HCEC 1CT (cell line): ENCODE results near the gene MYB.
"Not testable (repeated sequence)": the region's sequence is repeated elsewhere in the genome, so short reads cannot be mapped to it uniquely, and the experiment has no call there.

Experiments used
- DNase-seq: peaks from one replicate; pipeline ENCODE4 v3.0.0-alpha.2; 2017

The MYB gene

DNA sequence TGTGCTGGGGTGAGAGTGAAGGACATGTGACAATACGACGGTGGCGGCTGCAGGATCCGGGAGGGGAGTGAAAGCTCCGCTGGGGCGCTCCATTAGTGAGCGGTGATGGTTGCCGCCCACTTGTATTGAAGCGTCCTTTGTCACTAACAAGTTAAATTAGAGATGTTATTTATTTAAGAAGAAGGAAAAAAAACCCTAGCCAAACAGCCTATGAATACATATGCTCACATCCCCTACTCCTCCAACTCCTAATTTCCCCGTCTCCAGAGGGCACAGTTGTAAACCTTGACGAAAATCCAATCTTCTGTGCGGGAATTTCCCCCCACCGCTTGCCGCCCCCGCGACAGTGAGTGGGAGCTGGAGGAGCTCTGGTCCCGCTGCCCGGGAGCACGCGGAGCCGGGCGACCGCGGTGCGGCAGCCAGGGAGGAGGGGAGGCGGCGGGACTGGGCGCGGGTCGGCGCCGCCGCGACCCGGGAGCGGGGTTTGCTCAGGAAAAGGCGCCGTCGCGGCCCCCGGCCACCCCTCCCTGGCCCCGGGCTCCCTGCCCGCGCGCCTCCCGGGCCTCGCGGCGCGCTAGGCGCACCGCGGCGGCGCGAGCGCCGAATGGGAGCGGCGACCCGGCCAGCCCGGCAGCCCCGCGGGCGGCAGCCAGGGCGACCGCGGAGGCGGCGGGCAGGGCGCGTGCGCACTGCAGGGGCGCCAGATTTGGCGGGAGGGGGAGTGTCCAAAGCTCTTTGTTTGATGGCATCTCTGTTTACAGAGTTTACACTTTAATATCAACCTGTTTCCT is at the start of gene MYB:
Gene MYB (plus strand): TSS at position 767 of the 791 bp plus-strand sequence. CDS start 206 bp downstream, outside the sequence.
- DNase-seq: peak; percentile 53

DNA sequence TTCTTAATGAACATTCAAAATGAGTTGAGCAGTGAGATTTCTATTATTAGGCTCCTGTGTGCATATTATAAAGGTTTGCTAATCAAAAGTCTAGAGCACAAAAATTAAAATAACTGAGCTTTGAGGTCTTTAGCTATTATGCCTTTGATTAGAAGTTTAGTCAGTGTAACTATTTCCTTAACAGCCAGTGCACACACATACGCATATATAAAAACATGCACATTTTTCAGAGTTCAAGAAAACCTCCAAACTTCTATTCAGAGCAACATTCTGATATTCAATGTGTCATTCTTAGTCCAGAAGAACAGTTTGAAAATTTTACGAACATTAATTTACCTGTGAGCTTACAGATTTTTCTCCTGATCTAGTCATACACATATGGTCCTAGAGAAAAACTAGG is 48.3 kb upstream of the MYB start:
- DNase-seq: no peak

GRCh38 chr6:135135835-135136234 is 45.3 kb upstream of the MYB start:
- DNase-seq: no peak

DNA sequence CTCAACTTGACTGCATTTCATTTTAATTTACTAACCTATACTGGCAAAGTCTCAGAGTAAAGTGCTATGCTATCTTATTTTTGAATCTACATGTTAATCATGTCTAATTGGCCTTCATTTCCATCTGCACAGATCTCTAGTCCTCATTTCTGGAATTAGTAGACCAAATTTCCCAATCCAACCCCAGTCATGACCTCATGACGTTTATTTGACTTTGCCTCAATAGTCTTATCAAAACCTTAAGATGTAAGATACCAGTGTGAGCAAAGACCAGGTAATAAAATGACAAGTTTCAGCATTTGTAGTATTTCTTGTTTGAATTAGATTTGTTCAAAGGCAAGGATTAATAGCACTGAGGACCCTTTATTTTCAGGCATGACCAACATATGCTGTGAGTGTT is 43.3 kb upstream of the MYB start:
- DNase-seq: no peak

DNA sequence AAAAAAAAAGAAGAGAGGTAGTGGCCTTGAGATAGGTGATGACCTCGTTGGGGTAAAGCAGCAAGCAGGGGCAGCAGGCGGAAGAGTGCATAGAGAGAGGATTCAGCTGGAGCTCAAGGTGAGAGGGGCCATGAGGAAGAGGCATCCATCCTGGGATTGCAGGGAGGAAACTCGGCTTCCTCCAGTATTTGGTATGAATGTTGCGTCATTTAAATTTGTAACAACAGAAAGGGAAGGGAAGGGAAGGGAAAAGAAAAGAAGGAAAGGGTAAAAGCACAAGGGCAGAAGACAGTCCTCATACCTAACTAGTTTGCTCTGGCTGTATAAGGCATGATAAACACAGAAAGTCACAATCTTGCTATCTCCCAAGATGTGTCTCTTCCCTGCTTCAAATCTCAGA is 39.9 kb upstream of the MYB start:
- no peak for DNase-seq

DNA sequence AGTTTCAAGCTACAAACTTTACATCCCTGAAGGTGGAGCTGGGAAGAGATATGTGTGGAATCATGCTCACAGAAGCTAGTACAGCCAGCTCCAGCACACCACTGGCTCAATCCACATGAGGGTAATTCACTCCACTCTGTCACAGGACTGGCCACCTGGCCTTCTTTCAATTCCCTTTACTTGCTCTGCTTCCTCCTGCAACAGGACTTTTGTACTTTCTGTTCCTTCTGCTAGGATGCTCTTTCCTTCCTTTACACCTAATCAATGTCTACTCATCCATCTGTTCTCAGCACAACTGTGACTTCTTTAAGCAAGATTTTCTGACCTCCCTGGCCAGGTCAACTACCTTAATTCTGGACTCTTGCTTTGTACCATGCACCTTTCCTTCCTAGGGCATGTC is 39.4 kb upstream of the MYB start:
- no peak for DNase-seq

DNA sequence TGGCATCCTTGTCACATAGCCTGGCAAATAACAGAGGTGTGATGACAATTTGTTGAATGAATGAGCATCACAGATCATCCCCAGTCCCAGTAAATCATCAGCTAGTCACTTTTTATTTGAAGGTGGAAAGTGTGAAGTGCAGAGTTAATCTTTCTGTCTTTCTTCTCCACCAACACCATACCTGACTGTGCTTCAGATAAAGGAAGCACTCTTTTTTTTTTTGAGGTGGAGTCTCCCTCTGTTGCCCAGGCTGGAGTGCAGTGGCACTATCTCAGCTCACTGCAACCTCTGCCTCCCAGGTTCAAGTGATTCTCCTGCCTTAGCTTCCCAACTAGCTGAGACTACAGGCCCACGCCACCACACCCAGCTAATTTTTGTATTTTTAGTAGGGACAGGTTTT is 38.9 kb upstream of the MYB start:
- not testable (repeated sequence) for DNase-seq

DNA sequence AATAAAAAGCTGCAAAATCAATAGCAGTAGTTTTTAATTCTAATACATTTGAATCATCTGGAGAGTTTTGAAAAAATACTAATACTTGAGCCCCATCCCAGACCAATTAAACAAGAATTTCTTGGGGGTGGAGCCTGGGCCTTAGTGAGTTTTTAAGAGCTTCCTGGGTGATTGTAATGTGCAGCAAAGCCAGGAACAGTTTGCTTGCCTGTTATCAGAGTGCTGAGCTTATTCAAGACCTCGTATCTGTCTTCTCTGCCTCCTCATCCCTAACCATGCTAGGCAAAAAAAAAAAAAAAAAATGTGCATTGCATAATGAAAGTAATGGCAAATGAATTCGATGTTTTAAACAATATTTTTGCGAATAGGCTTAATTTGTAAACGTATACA is 36.4 kb upstream of the MYB start:
- no peak for DNase-seq

GRCh38 chr6:135145063-135145800 is 35.9 kb upstream of the MYB start:
- peak; percentile 37 for DNase-seq

GRCh38 chr6:135146162-135146934 is 34.8 kb upstream of the MYB start:
- no peak for DNase-seq

DNA sequence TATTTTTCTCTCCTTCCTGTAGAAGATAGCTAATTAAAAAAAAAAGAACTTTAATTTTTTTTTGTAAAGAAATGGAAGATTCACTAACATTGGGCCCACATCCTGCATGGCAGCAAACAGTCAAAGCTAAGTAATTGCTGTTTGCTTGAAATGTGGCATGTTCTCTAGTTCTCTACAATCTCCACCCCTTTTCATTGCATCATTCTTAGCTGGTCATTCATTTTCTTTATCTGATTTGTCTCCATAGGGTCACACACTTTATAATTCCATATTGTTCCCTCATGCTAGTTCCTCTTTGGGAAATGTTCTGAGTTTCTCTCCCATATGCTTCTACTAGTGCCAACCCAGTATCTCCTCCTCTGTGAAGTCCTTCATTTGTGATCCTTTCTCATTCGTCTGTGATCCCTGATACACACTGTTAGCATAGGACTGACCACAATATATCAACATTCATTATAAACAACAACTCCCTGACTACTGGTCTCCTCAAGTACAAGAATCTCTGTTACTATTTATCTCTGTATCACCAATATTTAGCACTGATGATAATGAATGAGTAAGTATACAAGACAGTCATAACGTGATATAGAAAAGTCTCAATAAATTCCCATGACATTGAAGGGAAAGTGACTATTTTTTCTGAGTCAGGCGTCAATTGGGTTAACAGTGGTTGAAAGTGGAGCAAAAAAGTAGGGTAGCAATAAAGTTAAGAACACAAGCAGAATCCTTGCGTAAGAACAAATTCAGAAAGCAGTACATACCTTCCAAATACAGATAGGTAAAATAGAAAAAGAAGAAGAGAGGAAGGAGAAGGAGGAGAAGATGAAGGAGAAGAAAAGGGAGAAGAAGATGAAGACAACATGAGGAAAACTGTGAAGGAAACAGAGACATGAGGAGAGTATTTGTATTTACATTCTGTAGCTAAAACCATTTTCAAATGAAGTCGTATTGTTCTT is 33.2 kb upstream of the MYB start:
- no peak for DNase-seq

GRCh38 chr6:135148889-135149288 is 32.2 kb upstream of the MYB start:
- no peak for DNase-seq

- DNase-seq: no peak
These were observed 31.7 kb upstream of the MYB start for GRCh38 chr6:135149376-135149775.

- not testable (repeated sequence) for DNase-seq
These were observed 30.6 kb upstream of the MYB start for GRCh38 chr6:135150481-135150880.

DNA sequence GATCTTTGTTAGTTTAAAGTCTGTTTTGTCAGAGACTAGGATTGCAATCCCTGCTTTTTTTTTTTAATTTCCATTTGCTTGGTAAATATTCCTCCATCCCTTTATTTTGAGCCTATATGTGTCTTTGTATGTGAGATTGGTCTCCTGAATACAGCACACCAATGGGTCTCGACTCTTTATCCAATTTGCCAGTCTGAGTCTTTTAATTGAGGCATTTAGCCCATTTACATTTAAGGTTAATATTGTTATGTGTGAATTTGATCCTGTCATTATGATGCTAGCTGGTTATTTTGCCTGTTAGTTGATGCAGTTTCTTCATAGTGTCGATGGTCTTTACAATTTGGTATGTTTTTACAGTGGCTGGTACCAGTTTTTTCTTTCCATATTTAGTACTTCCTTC is 27.0 kb upstream of the MYB start:
- not testable (repeated sequence) for DNase-seq

DNA sequence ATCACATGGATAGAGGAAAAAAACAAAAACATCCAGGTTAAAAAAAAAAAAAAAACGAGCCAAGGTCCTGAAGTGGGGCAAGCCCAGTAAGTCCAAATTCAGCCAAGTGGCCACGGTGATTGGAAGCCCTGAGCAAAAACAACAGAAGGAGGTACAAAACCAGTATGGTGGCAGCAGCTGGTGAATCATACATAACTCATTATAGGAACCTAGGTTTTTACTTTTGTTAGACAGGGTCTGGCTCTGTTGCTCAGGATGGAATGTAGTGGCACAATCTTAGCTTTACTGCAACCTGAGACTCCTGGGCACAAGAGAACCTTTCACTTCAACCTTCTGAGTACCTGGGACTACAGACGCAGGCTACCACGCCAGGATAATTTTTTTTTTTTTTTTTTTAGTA is 22.7 kb upstream of the MYB start:
- no peak for DNase-seq

- no peak for DNase-seq
These were observed 21.6 kb upstream of the MYB start for GRCh38 chr6:135159531-135159930.

DNA sequence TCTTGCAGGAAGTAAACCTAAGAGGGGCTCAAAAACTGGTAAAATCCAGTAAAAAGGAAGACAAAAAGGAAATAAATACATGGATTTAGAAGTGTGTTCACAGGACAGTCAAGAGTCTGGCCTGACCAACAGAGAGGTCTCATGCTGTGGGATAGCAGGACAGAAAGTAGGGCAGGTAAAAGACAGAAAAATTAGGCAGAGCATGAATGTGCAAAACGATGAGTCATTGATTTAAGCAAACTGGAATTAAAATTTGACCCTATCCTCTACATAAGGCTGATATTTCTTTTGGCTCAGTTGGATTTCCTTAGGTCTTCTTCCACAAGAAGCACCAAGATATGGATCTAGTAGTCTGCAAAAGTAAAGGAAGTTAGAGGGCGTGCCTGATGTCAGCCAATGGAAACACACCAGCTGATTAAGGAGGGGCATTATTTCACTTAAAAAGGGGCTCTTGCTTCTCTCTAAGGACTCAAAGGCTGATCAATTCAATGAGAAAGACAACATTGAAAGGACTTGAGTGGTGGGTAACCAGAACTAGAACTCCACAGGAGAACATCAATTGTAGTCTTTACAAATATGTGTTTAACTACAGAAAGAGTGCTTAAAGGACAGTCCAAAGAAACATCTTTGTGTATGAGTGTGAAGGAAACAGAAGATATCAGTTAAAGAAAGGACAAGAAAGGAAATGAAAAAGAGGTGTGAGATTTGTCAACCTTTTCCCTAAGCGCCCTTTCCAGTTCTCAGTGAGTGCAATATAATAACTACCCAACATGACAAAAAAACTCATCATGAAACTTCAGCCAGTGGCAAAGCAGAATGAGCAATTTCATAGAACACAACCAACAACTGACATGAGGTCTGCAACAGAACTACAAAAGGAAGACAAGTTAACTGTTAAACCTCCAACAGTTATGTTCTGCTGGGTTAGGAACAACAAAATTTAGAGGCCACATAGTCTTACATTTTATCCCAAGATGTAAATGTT is 19.4 kb upstream of the MYB start:
- DNase-seq: no peak

- peak; percentile 36 for DNase-seq
These were observed 18.2 kb upstream of the MYB start for GRCh38 chr6:135162678-135163439.

- DNase-seq: no peak
These were observed 17.7 kb upstream of the MYB start for GRCh38 chr6:135163440-135163738.

DNA sequence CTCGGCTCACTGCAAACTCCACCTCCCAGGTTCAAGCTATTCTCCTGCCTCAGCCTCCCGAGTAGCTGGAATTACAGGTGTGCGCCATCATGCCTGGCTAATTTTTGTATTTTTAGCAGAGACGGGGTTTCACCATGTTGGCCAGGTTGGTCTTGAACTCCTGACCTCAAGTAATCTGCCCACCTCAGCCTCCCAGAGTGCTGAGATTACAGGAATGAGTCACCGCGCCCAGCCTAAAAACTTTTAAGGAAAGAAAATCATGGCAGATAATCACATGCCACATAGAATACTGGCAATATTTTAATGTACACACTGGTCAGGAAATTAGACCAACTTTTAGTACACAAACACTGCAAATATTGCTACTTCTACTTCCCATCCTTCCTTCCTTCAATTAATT is 16.7 kb upstream of the MYB start:
- not testable (repeated sequence) for DNase-seq
